B cell (primary cell): ENCODE data around the gene ZNF574. TPM values are rescaled to one million over a fixed set of nuclear protein-coding genes. Genes with fewer than 3 reads are reported as not detected.

ENCODE experiments used
- ATAC-seq: fragments of 200-7000 bp; cut with Tn5 transposase; one replicate; pipeline ENCODE4 v1.10.0; 2021; ENCODE audit warnings: low read depth, mild to moderate bottlenecking, moderate number of reproducible peaks, moderate library complexity
- CTCF ChIA-PET: fragments of 350-600 bp; sonication (Branson Sonifier 250); formaldehyde crosslinking; loops from one replicate; lab custom pipeline; 2021; ENCODE audit warnings: antibody characterized with exemption, inconsistent platforms; lab: Charles Lee
- POLR2A ChIA-PET: fragments of 350-600 bp; sonication (Branson Sonifier 250); formaldehyde crosslinking; loops from one replicate; lab custom pipeline; 2021; ENCODE audit warnings: antibody characterized with exemption; lab: Charles Lee
- DNase-seq: peaks from one replicate; pipeline ENCODE4 v3.0.0; 2013
- H2AFZ ChIP-seq: 2 replicates; pipeline ENCODE4 v1.6.1; 2012; ENCODE audit warnings: mild to moderate bottlenecking, low read depth, low read length; ENCODE audit not compliant: insufficient read depth, poor library complexity, severe bottlenecking
- H3K27ac ChIP-seq, 2 donors: 1 replicate in 1 of 2; 2 replicates in 1 of 2; pipeline ENCODE4 v1.5.1; 2012 to 2013; ENCODE audit warnings: low read length in 2 of 2, mild to moderate bottlenecking in 2 of 2, moderate library complexity in 1 of 2
- H3K27me3 ChIP-seq, 4 experiments: fragments of 200-600 bp in 1 of 4; sonication (generic) in 1 of 4; replicated peaks in 1 of 4; 1 replicate in 2 of 4; 2 replicates in 2 of 4; pipeline versions ENCODE4 v1.6.1 to v1.7.0; 2013 to 2016; ENCODE audit warnings: low read length in 3 of 4, mild to moderate bottlenecking in 2 of 4, mixed read lengths in 1 of 4, moderate library complexity in 1 of 4; ENCODE audit not compliant: insufficient read depth in 4 of 4, control insufficient read depth in 3 of 4; ENCODE audit errors: control extremely low read depth in 1 of 4
- H3K36me3 ChIP-seq, 2 experiments: replicated peaks in 1 of 2; 1 replicate in 1 of 2; 2 replicates in 1 of 2; pipeline versions ENCODE4 v1.6.1 to v1.7.1; 2013; ENCODE audit warnings: low read length in 1 of 2; ENCODE audit not compliant: insufficient read depth in 2 of 2, control insufficient read depth in 1 of 2; ENCODE audit errors: control extremely low read depth in 1 of 2, extremely low read depth in 1 of 2
- H3K4me1 ChIP-seq, 2 donors: fragments of 200-600 bp in 1 of 2; sonication (generic) in 1 of 2; 1 replicate in 1 of 2; 2 replicates in 1 of 2; pipeline versions ENCODE4 v1.5.1 to v1.6.1; 2013 to 2017; ENCODE audit warnings: low read length in 2 of 2; ENCODE audit not compliant: control insufficient read depth in 2 of 2, insufficient read depth in 2 of 2
- H3K4me2 ChIP-seq: replicated peaks from 2 replicates; pipeline ENCODE3; 2012; ENCODE audit warnings: mild to moderate bottlenecking, low read depth, low read length; ENCODE audit not compliant: poor library complexity, severe bottlenecking
- H3K4me3 ChIP-seq, 5 experiments: fragments of 200-600 bp in 1 of 5; sonication (generic) in 1 of 5; 1 replicate in 3 of 5; 2 replicates in 2 of 5; pipeline versions ENCODE4 v1.5.1 to v1.7.0; 2011 to 2016; ENCODE audit warnings: low read length in 4 of 5, mild to moderate bottlenecking in 4 of 5, low read depth in 2 of 5, control low read depth in 1 of 5, moderate library complexity in 1 of 5; ENCODE audit not compliant: insufficient read depth in 1 of 5; ENCODE audit errors: control extremely low read depth in 1 of 5, extremely low read depth in 1 of 5
- H3K79me2 ChIP-seq: fragments of 200-600 bp; sonication (generic); one replicate; pipeline ENCODE4 v1.6.0; 2016; ENCODE audit warnings: low read length; ENCODE audit not compliant: control insufficient read depth, insufficient read depth
- H3K9ac ChIP-seq: fragments of 200-600 bp; sonication (generic); 2 replicates; pipeline ENCODE4 v1.6.1; 2017; ENCODE audit warnings: mild to moderate bottlenecking, low read length, moderate library complexity
- H3K9me3 ChIP-seq, 3 donors: one replicate each; pipeline versions ENCODE4 v1.6.1 to v1.7.1; 2013; ENCODE audit warnings: low read length in 2 of 3; ENCODE audit not compliant: control insufficient read depth in 2 of 3, insufficient read depth in 1 of 3; ENCODE audit errors: control extremely low read depth in 1 of 3
- H4K20me1 ChIP-seq: 2 replicates; pipeline ENCODE4 v1.6.0; 2012; ENCODE audit warnings: mild to moderate bottlenecking, low read length; ENCODE audit not compliant: insufficient read depth, control insufficient read depth, poor library complexity, severe bottlenecking
- H3K27ac Mint-ChIP-seq: one replicate; pipeline ENCODE4 v1.8.0; 2021; ENCODE audit warnings: mixed read lengths
- H3K27me3 Mint-ChIP-seq: one replicate; pipeline ENCODE4 v1.8.0; 2021; ENCODE audit warnings: mixed read lengths
- H3K4me1 Mint-ChIP-seq: one replicate; pipeline ENCODE4 v1.8.0; 2021; ENCODE audit warnings: mixed read lengths
- H3K4me3 Mint-ChIP-seq: one replicate; pipeline ENCODE4 v1.8.0; 2021; ENCODE audit warnings: mixed read lengths
- H3K9me3 Mint-ChIP-seq: one replicate; pipeline ENCODE4 v1.8.0; 2022; ENCODE audit warnings: mixed read lengths; ENCODE audit not compliant: insufficient read depth
- EZH2 ChIP-seq: IDR thresholded peaks from 2 replicates; pipeline ENCODE4 v1.6.1; 2012; ENCODE audit warnings: borderline replicate concordance, low read depth, mild to moderate bottlenecking, moderate library complexity, low read length; ENCODE audit not compliant: insufficient read depth, poor library complexity, severe bottlenecking
- WGBS: methylation state at CpG from one replicate; pipeline ENCODE4 v1.1.5; 2013; ENCODE audit warnings: missing lambda C conversion rate; ENCODE audit not compliant: insufficient coverage; 5-methylcytosine and 5-hydroxymethylcytosine counted together
- intact Hi-C: fragments of 100-400 bp; cut with micrococcal nuclease; formaldehyde crosslinking; loops from one replicate; pipeline ENCODE4 v1.10.0; 2022
- polyA plus RNA-seq: library from polyadenylated mRNA; depleted of rRNA; stranded (reverse); fragments of >200 nt; gene quantifications from 2 replicates; pipeline ENCODE4 v1.2.3, GENCODE V29; 2012
- total RNA-seq, 2 donors: library from RNA; stranded (reverse); fragments of 120-200 nt in 1 of 2; gene quantifications; 1 replicate in 1 of 2; 2 replicates in 1 of 2; pipeline versions ENCODE4 v1.2.3 to v1.2.4, GENCODE V29; 2013 to 2022
- TF ChIP-seq, protein P1 (sequence below): fragments of 200-600 bp; IDR thresholded peaks from one replicate; pipeline ENCODE4 v1.8.0; 2022; ENCODE audit warnings: antibody characterized with exemption, mild to moderate bottlenecking

The ZNF574 gene
- total and polyA plus RNA-seq, 2 donors (not counting 1 experiment from before 2014, with no cell fraction given), result 27.4 to 29.1 TPM

DNA sequence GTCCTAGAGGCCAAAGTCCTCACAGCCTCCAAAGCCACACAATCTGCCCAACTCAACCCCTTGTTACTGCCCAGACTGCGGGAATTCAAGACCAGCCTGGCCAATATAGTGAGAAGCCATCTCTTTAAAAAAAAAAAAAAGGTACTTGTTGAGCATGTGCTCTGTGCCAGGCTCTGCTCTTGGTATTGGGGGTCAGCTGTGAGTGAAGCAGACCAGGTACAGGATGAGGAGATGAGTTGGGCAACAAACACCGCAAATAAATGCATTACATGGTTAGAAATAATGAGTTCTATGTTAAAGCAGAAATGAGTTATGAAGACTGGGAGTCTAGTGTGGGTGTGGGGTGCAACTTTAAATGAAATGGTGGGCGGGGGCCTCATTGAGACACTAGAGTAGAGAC lies 15.8 kb upstream of the ZNF574 start:
- Histone ChIP-seq H3K9me3 (no peaks in the 10 kb centered on the region), H2AFZ (no peak overlapping the region), H3K4me1 (no peaks in the 10 kb centered on the region), H3K4me2 (no peak overlapping the region), H3K27me3 (peaks cover 0 to 5% (median 0%) of the 10 kb centered on the region in 4 experiments), H3K9ac (no peak overlapping the region), H3K79me2 (no peaks in the 10 kb centered on the region), H3K4me3 (no peak overlapping the region), H3K36me3 (no peaks in the 10 kb centered on the region), H4K20me1 (no peaks in the 10 kb centered on the region), H3K27ac (no peak overlapping the region)
- no peak for DNase-seq
- Mint-ChIP-seq H3K4me1 (no peaks in the 10 kb centered on the region), H3K27ac (no peak overlapping the region), H3K27me3 (peaks cover 16% of the 10 kb centered on the region), H3K4me3 (no peak overlapping the region), H3K9me3 (no peaks in the 10 kb centered on the region)
- intact Hi-C loops, result no loop called here
- no peak for ATAC-seq
- WGBS, result 100% methylated on average over 1 of the region's 3 CpGs
- ChIA-PET CTCF (no interaction called here), POLR2A (no interaction called here)
- no peak for TF ChIP-seq EZH2
- TF ChIP-seq, protein P1, sequence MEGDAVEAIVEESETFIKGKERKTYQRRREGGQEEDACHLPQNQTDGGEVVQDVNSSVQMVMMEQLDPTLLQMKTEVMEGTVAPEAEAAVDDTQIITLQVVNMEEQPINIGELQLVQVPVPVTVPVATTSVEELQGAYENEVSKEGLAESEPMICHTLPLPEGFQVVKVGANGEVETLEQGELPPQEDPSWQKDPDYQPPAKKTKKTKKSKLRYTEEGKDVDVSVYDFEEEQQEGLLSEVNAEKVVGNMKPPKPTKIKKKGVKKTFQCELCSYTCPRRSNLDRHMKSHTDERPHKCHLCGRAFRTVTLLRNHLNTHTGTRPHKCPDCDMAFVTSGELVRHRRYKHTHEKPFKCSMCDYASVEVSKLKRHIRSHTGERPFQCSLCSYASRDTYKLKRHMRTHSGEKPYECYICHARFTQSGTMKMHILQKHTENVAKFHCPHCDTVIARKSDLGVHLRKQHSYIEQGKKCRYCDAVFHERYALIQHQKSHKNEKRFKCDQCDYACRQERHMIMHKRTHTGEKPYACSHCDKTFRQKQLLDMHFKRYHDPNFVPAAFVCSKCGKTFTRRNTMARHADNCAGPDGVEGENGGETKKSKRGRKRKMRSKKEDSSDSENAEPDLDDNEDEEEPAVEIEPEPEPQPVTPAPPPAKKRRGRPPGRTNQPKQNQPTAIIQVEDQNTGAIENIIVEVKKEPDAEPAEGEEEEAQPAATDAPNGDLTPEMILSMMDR, result no peak

DNA sequence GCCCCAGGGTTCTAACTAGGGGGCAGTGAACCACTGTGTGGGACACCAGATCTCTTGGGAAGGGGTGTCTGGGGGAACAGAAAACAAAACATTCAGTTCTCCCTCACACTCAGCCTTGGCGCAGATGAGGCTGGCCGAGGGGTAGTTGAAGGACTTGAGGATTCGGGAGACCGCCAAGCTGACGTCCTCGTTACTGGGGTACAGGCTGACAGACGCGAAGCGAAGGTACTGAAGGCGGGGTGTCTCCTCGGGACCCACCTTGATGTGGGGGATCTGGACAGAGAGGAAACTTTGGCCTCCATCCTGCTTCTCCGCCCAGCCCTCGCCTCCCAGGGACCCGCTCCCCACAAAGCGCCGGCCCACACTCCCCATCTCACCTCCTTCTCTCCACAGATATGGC lies 13.6 kb upstream of the ZNF574 start:
- intact Hi-C loops, result no loop called here
- Histone ChIP-seq H3K27ac (no peak overlapping the region), H3K36me3 (no peaks in the 10 kb centered on the region), H3K9me3 (no peaks in the 10 kb centered on the region), H3K4me1 (no peaks in the 10 kb centered on the region), H2AFZ (no peak overlapping the region), H3K27me3 (peaks cover 0 to 17% (median 5%) of the 10 kb centered on the region in 4 experiments), H3K4me3 (no peak overlapping the region), H3K9ac (no peak overlapping the region), H3K79me2 (no peaks in the 10 kb centered on the region), H4K20me1 (no peaks in the 10 kb centered on the region), H3K4me2 (no peak overlapping the region)
- ChIA-PET CTCF (no interaction called here), POLR2A (no interaction called here)
- Mint-ChIP-seq H3K27me3 (peaks cover 15% of the 10 kb centered on the region), H3K4me1 (no peaks in the 10 kb centered on the region), H3K9me3 (no peaks in the 10 kb centered on the region), H3K27ac (no peak overlapping the region), H3K4me3 (no peak overlapping the region)
- ATAC-seq (no peak), DNase-seq (no peak)
- WGBS, result 97% methylated on average over 11 of the region's 16 CpGs
- no peak for TF ChIP-seq EZH2
- TF ChIP-seq, protein P1, result no peak
